ENCODE measurements around the gene RRP12.

DNA sequence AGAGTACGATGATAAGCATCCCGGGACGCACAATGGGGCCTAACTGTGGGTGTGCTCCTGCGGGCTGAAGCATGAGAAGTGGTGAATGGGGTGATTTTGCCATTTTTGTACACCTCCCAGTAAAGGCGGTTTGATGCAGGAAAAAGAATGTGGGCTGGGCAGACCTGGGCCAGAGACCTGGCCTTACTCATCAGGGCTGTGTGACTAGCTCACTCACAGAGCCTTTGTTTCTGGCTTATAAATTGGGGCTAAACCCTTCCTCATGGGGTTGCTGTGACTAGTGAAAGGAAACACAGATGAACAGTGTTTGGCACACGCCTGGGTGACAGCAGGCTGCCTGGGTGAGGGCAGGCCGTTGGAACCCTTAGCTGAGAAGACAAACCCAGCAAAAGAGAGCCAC, 18.0 kb downstream of the RRP12 start:
- TF ChIP-seq, protein P1, sequence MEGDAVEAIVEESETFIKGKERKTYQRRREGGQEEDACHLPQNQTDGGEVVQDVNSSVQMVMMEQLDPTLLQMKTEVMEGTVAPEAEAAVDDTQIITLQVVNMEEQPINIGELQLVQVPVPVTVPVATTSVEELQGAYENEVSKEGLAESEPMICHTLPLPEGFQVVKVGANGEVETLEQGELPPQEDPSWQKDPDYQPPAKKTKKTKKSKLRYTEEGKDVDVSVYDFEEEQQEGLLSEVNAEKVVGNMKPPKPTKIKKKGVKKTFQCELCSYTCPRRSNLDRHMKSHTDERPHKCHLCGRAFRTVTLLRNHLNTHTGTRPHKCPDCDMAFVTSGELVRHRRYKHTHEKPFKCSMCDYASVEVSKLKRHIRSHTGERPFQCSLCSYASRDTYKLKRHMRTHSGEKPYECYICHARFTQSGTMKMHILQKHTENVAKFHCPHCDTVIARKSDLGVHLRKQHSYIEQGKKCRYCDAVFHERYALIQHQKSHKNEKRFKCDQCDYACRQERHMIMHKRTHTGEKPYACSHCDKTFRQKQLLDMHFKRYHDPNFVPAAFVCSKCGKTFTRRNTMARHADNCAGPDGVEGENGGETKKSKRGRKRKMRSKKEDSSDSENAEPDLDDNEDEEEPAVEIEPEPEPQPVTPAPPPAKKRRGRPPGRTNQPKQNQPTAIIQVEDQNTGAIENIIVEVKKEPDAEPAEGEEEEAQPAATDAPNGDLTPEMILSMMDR (IDR thresholded peaks at IDR 0.05) = no peak
- TF ChIP-seq POLR2A (IDR thresholded peaks at IDR 0.05) (no peak), EP300 (IDR thresholded peaks at IDR 0.05) (no peak)
